Activated CD8-positive, alpha-beta T cell treated with anti-CD3 and anti-CD28 coated beads, Interleukin-2, amount 10 ng/mL, durations not matched to agents 7 days and 5 days (primary cell): ENCODE measurements around the gene TEK. TPM values are rescaled to one million over a fixed set of nuclear protein-coding genes. Genes with fewer than 3 reads are reported as not detected.

Source experiments
- ATAC-seq: fragments of 150-1000 bp; cut with Tn5 transposase; one replicate; pipeline ENCODE4 v1.10.0; 2021; ENCODE audit warnings: moderate library complexity
- CTCF ChIA-PET: fragments of 350-600 bp; sonication (Branson Sonifier 250); formaldehyde crosslinking; loops from one replicate; lab custom pipeline; 2021; ENCODE audit warnings: antibody characterized with exemption; lab: Charles Lee
- POLR2A ChIA-PET: fragments of 350-600 bp; sonication (Branson Sonifier 250); formaldehyde crosslinking; loops from one replicate; lab custom pipeline; 2021; ENCODE audit warnings: antibody characterized with exemption; lab: Charles Lee
- DNase-seq: peaks from one replicate; pipeline ENCODE4 v3.0.0-alpha.2; 2020
- H3K27ac Mint-ChIP-seq: one replicate; pipeline ENCODE4 v1.8.0; 2021; ENCODE audit warnings: mild to moderate bottlenecking, mixed read lengths
- H3K27me3 Mint-ChIP-seq: one replicate; pipeline ENCODE4 v1.8.0; 2021; ENCODE audit warnings: low read depth, mixed read lengths
- H3K36me3 Mint-ChIP-seq: one replicate; pipeline ENCODE4 v1.8.0; 2021; ENCODE audit warnings: low read depth, mixed read lengths
- H3K4me1 Mint-ChIP-seq: one replicate; pipeline ENCODE4 v1.8.0; 2021; ENCODE audit warnings: low read depth, mixed read lengths
- H3K4me3 Mint-ChIP-seq: one replicate; pipeline ENCODE4 v1.8.0; 2021; ENCODE audit warnings: mild to moderate bottlenecking, mixed read lengths
- H3K9me3 Mint-ChIP-seq: one replicate; pipeline ENCODE4 v1.8.0; 2022; ENCODE audit warnings: mixed read lengths; ENCODE audit not compliant: insufficient read depth
- total RNA-seq, 2 experiments: library from RNA; stranded (reverse); gene quantifications; one replicate each; pipeline ENCODE4 v1.2.3, GENCODE V29; 2021

TEK gene
- total RNA-seq, 2 experiments from 2014 or later: not detected

DNA sequence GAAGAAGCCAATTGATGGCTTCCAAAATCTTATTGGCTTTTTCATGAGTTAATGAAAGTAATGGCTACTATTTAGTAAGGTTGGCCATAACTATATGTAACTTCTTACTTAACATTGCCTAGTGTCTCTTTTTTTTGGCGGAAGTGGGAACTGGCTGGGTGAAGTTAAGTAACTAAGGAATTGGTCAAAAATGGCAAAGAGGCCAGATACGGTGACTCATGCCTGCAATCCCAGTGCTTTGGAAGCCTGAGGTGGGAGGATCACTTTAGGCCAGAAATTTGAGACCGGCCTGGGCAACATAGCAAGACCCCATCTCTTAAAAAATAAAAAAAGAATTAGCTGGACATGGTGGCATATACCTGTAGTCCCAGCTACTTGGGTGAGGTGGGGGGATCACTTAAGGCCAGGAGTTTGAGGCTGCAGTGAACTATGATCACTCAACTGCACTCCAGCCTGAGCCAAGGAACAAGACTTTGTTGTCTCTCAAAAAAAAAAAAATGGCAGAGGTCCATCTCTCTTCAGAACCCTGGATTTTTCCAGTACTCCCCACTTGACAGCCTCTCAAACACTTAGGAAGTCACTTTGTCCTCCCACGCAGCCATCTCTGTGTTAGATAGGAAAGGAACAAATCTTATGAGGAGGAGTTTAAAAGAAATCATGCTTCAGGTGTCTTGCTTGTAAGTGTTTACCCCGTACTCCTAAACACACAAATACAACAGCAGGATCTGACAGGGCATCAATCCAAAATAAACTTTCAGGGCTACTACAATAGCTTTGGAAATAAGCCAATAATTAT is 75.7 kb downstream of the TEK start:
- CTCF ChIA-PET: no interaction called here
- no peak for ATAC-seq
- Mint-ChIP-seq H3K27ac (no peak overlapping the region), H3K9me3 (no peaks in the 10 kb centered on the region), H3K4me1 (no peaks in the 10 kb centered on the region), H3K4me3 (no peak overlapping the region), H3K27me3 (no peaks in the 10 kb centered on the region), H3K36me3 (no peaks in the 10 kb centered on the region)
- POLR2A ChIA-PET: no interaction called here
- no peak for DNase-seq

DNA sequence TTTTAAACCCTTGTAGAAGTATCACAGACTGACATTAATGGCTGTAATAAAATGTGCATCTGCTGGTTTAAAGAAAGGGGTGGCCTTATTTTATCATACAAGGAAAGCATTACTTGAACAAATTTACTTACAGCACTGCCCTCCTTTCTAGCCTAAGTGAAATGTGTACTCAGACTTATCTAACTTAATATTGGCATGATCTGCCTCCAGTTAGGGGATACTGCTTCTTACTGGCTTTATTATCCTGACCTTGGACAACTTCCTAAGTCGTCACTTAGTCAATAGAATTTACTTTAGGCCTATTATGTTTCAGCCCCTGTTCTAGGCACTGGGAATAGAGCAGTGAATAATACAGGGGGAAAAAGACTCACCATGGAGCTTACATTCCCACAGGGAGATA is 79.4 kb downstream of the TEK start:
- Mint-ChIP-seq H3K9me3 (no peaks in the 10 kb centered on the region), H3K27ac (no peak overlapping the region), H3K36me3 (no peaks in the 10 kb centered on the region), H3K4me1 (no peaks in the 10 kb centered on the region), H3K4me3 (no peak overlapping the region), H3K27me3 (peaks cover 3% of the 10 kb centered on the region)
- ATAC-seq (no peak), DNase-seq (no peak)
- ChIA-PET CTCF (no interaction called here), POLR2A (no interaction called here)

DNA sequence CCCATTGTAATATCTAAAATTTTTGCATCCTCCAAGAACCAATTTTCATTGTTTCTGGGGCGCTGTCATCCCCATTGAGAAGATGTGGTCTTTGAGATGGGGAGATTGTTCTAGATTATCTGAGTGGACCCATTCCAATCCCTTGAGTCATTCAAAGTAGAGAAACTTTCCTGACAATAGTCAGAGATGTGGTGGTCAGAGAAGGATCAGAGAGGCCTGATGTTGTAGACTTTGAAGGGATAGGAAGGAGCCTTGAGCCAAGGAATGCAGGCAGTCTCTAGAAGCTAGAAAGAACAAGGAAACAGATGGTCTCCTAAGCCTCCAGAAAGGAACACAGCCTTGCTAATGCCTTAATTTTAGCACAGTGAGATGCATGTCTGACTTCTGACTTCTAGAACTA is 80.4 kb downstream of the TEK start:
- Mint-ChIP-seq H3K27me3 (peaks cover 3% of the 10 kb centered on the region), H3K27ac (no peak overlapping the region), H3K36me3 (no peaks in the 10 kb centered on the region), H3K9me3 (no peaks in the 10 kb centered on the region), H3K4me3 (no peak overlapping the region), H3K4me1 (no peaks in the 10 kb centered on the region)
- ChIA-PET CTCF (no interaction called here), POLR2A (no interaction called here)
- no peak for ATAC-seq
- DNase-seq: no peak

DNA sequence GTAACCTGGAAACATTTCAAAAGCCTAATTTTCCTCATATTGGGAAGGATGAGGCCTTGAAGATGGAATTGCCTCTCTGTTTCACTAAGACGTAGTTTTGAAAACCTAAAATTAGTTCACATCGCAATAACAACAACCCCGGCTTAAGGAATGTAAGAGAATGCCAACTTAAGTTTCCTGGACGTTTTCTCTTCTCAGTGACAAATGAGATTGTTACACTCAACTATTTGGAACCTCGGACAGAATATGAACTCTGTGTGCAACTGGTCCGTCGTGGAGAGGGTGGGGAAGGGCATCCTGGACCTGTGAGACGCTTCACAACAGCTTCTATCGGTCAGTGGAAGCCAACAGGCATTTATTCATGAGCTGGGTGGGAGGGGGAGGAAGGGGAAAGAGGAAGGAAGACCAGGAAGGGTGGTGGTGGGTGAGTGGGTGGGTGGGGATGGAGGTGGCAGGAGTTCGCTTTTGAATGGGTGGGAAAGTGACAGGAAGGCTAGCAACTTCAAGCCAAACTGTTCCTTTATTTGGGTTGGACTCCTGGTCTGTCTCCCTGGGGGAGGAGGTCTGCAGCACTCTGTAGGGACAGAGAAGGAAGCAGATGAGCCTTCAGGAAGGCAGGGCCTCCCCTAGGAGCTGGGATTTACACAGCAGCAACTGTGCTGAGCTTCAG is 83.4 kb downstream of the TEK start:
- DNase-seq: no peak
- POLR2A ChIA-PET: no interaction called here
- Mint-ChIP-seq H3K4me3 (no peak overlapping the region), H3K9me3 (no peaks in the 10 kb centered on the region), H3K27ac (no peak overlapping the region), H3K4me1 (no peaks in the 10 kb centered on the region), H3K27me3 (peaks cover 4% of the 10 kb centered on the region), H3K36me3 (no peaks in the 10 kb centered on the region)
- CTCF ChIA-PET: no interaction called here
- ATAC-seq: no peak

DNA sequence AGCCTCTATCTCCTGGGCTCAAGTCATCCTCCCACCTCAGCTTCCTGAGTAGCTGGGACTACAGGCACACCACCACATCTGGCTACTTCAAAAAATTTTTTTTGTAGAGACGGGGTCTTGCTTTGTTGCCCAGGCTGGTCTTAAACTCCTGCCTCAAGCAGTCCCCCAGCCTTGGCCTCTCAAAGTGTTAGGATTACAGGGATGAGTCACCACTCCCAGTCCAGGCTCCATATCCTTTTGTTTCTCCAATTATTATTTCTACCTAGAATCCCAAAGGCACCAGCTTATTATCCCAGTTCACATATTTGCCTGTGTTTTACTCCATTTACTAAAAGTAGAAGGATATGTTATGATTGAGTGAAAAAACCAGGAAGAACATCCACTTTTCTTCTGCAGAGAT is 84.9 kb downstream of the TEK start:
- Mint-ChIP-seq H3K9me3 (no peaks in the 10 kb centered on the region), H3K27me3 (peaks cover 4% of the 10 kb centered on the region), H3K36me3 (no peaks in the 10 kb centered on the region), H3K27ac (no peak overlapping the region), H3K4me1 (no peaks in the 10 kb centered on the region), H3K4me3 (no peak overlapping the region)
- ChIA-PET POLR2A (no interaction called here), CTCF (no interaction called here)
- ATAC-seq (no peak), DNase-seq (no peak)

DNA sequence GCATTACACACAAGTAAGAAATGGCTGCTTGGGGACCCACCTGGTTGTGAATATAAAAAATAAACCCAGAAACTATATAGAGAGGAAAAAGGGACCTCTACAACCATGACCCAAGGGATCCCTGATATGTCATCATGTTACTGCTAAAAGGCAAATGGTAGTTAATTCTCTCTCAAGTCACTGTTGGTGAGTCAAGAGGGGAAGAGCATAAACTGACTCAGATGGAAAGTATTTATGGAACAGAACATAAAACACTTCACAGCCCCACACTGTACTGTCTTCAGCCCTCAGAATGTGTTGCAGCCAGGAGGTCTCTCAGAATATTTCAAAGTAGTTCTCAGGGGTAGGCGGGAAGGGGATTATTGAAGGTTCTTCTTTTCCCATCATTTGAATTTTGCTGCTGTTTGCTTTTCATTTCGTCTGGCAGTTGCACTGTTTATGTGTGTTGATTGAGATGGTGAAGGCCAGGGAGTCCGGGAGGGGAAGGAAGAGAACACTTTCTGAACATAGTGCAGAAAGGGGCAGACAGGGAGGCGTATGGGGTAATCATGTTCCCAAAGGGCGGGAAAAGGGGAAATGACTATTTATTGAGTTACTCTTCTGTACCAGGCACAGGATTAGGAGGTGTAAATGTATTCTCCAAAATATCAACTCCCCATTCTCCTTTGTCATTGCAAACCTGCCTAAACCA is 85.5 kb downstream of the TEK start:
- H3K9me3 Mint-ChIP-seq: no peaks in the 10 kb centered on the region
- H3K4me3 Mint-ChIP-seq: no peak overlapping the region
- POLR2A ChIA-PET: no interaction called here
- no peak for ATAC-seq
- H3K36me3 Mint-ChIP-seq: no peaks in the 10 kb centered on the region
- H3K27ac Mint-ChIP-seq: no peak overlapping the region
- CTCF ChIA-PET: no interaction called here
- no peaks in the 10 kb centered on the region for H3K4me1 Mint-ChIP-seq
- H3K27me3 Mint-ChIP-seq: peaks cover 4% of the 10 kb centered on the region
- DNase-seq: no peak

DNA sequence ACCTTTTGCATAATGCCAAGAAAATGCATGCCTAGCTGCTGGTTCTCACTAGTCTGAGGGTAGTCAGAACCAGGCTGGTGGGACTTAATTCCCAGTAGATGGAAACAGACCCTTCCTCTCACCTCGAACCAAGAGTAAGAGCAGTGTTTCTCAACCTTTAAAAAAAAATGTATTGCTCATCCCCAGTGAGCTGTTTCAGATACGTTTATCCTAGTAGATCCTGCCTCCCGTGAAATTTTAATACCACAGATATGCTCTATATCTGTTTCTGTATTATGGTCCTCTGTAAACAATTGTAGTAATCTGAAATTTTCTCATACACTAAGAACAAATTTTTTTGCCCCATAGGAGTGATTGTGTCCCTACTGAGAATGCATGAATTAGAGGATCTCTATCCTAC is 86.2 kb downstream of the TEK start:
- Mint-ChIP-seq H3K4me3 (no peak overlapping the region), H3K9me3 (no peaks in the 10 kb centered on the region), H3K36me3 (no peaks in the 10 kb centered on the region), H3K27me3 (peaks cover 4% of the 10 kb centered on the region), H3K4me1 (no peaks in the 10 kb centered on the region), H3K27ac (no peak overlapping the region)
- ChIA-PET POLR2A (no interaction called here), CTCF (no interaction called here)
- ATAC-seq (no peak), DNase-seq (no peak)

DNA sequence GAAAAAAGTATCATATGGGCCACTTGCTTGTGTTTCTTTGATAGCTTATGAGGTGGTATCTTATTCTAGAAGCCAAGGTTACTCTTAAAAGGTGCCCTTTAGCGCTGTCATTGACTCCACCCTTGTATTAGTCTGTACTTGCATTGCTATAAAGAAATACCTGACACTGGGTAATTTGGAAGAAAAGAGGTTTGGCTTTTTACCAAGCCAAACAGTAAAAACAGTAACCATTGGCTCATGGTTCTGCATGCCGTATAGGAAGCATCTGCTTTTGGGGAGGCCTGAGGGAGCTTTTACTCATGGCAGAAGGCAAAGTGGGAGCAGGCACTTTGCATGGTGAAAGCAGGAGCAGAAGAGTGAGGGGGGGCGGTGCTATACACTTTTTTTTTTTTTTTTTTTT is 87.4 kb downstream of the TEK start:
- ChIA-PET CTCF (no interaction called here), POLR2A (no interaction called here)
- no peak for DNase-seq
- H3K36me3 Mint-ChIP-seq: no peaks in the 10 kb centered on the region
- H3K27me3 Mint-ChIP-seq: peaks cover 4% of the 10 kb centered on the region
- ATAC-seq: no peak
- H3K9me3 Mint-ChIP-seq: no peaks in the 10 kb centered on the region
- no peaks in the 10 kb centered on the region for H3K4me1 Mint-ChIP-seq
- no peak overlapping the region for H3K4me3 Mint-ChIP-seq
- no peak overlapping the region for H3K27ac Mint-ChIP-seq

DNA sequence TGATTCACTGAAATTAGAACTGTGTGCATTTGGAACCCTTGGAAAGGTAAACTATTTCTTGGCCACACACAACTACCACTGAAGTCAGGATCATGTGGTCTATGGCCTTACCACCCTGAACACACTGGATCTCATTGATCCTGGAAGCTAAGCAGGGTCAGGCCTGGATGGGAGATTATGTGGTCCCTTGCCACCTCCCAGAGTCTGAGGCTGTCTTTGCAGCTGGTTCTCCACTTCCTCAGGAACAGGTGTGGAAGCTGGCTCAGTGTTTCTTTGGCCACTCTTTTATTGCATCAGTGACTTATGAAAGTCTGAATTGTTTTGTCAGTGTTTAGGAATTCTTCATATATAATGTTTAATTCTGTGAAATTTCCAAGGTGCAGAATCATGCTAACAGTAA is 89.2 kb downstream of the TEK start:
- DNase-seq (no peak), ATAC-seq (no peak)
- Mint-ChIP-seq H3K9me3 (no peaks in the 10 kb centered on the region), H3K4me1 (no peaks in the 10 kb centered on the region), H3K27me3 (peaks cover 1% of the 10 kb centered on the region), H3K4me3 (no peak overlapping the region), H3K27ac (no peak overlapping the region), H3K36me3 (no peaks in the 10 kb centered on the region)
- POLR2A ChIA-PET: no interaction called here
- CTCF ChIA-PET: no interaction called here

DNA sequence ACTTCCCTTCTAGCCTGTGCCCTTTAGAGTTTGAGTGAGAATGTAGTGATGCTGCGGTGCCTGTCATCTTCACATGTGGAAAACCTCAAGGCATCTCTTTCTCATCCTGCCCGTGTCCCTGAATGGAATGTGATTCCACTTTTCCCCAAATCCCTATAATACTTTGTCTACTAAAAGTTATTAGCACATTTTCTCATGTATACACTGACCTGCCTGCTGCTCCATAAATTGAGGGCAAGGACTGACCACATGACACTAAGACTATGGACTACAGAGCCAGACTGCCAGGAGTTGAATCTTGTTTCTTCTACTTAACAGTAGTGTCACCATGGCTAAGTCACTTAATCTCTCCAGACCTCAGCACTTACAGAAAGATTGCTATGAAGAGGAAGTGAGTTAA is 93.0 kb downstream of the TEK start:
- POLR2A ChIA-PET: no interaction called here
- H3K4me3 Mint-ChIP-seq: no peak overlapping the region
- CTCF ChIA-PET: no interaction called here
- no peaks in the 10 kb centered on the region for H3K27me3 Mint-ChIP-seq
- no peak for ATAC-seq
- no peak overlapping the region for H3K27ac Mint-ChIP-seq
- no peaks in the 10 kb centered on the region for H3K4me1 Mint-ChIP-seq
- H3K9me3 Mint-ChIP-seq: no peaks in the 10 kb centered on the region
- no peak for DNase-seq
- H3K36me3 Mint-ChIP-seq: no peaks in the 10 kb centered on the region

DNA sequence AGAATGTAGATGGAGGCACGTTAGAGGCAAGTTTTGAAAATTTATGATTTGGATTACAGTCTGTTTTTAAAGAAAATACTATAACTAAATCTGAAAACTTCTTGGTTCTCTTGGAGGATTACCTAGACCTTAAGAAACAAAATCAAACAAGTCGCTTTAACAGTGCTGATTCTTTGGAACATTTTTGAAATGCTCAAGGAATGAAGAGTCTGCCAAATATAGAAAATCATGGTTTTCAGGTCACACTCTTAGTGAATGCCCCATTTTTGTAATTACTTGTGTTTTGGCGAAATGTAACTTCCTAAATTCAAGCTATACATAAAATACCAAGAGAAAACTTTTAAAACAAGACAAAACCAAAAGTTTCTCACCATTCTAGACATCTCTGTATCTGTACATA is 94.8 kb downstream of the TEK start:
- no peaks in the 10 kb centered on the region for H3K36me3 Mint-ChIP-seq
- no peak overlapping the region for H3K4me3 Mint-ChIP-seq
- ATAC-seq (no peak), DNase-seq (no peak)
- H3K27ac Mint-ChIP-seq: no peak overlapping the region
- no peaks in the 10 kb centered on the region for H3K27me3 Mint-ChIP-seq
- no peaks in the 10 kb centered on the region for H3K9me3 Mint-ChIP-seq
- H3K4me1 Mint-ChIP-seq: no peaks in the 10 kb centered on the region
- ChIA-PET CTCF (no interaction called here), POLR2A (no interaction called here)

DNA sequence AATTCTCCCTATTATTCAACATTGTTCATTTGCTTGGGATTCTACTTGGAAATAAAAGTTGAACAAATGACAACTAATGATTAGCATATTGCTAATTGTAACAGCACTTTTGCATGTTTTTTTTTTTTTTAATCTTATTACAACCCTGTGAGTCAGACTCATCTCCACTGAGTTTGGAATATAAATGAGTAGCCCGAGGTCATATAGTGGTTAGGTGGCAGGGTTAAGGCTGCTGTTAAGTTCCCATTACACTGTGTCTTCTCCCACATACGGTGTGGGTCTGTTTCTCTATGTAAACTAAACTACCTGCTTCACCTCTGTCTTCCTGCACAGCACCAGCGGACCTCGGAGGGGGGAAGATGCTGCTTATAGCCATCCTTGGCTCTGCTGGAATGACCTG is 95.6 kb downstream of the TEK start:
- Mint-ChIP-seq H3K27me3 (no peaks in the 10 kb centered on the region), H3K36me3 (no peaks in the 10 kb centered on the region), H3K9me3 (no peaks in the 10 kb centered on the region), H3K27ac (no peak overlapping the region), H3K4me1 (no peaks in the 10 kb centered on the region), H3K4me3 (no peak overlapping the region)
- no peak for DNase-seq
- ATAC-seq: no peak
- ChIA-PET CTCF (no interaction called here), POLR2A (no interaction called here)
